ENCODE measurements around the gene ZNF174.

ZNF174 gene

GRCh38 chr16:3400779-3401688 lies at the start of gene ZNF174, which contains the start of gene ZSCAN32:
ZNF174 (plus strand) TSS chr16:3401215; CDS start chr16:3402005, 790 bp downstream.
ZSCAN32 (minus strand) TSS chr16:3401004; CDS start chr16:3397557, 3,447 bp downstream.
- DNase-seq = peak; percentile 91

GRCh38 chr16:3355589-3355988 lies 45.4 kb upstream of the ZNF174 start, which contains the start of gene OR2C1:
OR2C1 (plus strand) TSS chr16:3355889; CDS start chr16:3355941, 52 bp downstream.
- DNase-seq = no peak

- DNase-seq = no peak
Observed at GRCh38 chr16:3356118-3356517, 44.9 kb upstream of the ZNF174 start.

- DNase-seq = no peak
Observed at GRCh38 chr16:3358871-3359270, 42.1 kb upstream of the ZNF174 start.

GRCh38 chr16:3362931-3363330 lies 38.1 kb upstream of the ZNF174 start:
- no peak for DNase-seq

- DNase-seq = no peak
Observed at GRCh38 chr16:3363793-3364192, 37.2 kb upstream of the ZNF174 start.

- no peak for DNase-seq
Observed at GRCh38 chr16:3364774-3365427, 36.1 kb upstream of the ZNF174 start.

GRCh38 chr16:3369073-3369472 lies 31.9 kb upstream of the ZNF174 start:
- DNase-seq = no peak

- DNase-seq = no peak
Observed at GRCh38 chr16:3375680-3376079, 25.3 kb upstream of the ZNF174 start.

- DNase-seq = no peak
Observed at GRCh38 chr16:3377917-3378316, 23.1 kb upstream of the ZNF174 start.

GRCh38 chr16:3383045-3383448 lies 18.0 kb upstream of the ZNF174 start:
- DNase-seq = no peak

GRCh38 chr16:3388325-3388724 lies 12.7 kb upstream of the ZNF174 start:
- DNase-seq = no peak

GRCh38 chr16:3389663-3390338 lies 11.2 kb upstream of the ZNF174 start:
- DNase-seq = no peak

GRCh38 chr16:3400446-3400778 lies 603 bp upstream of the ZNF174 start:
- no peak for DNase-seq

- DNase-seq = no peak
Observed at GRCh38 chr16:3401719-3402397, 843 bp downstream of the ZNF174 start.

GRCh38 chr16:3408561-3409197 lies 7.7 kb downstream of the ZNF174 start:
- no peak for DNase-seq

GRCh38 chr16:3413730-3414379 lies 12.8 kb downstream of the ZNF174 start:
- no peak for DNase-seq

GRCh38 chr16:3431779-3432219 lies 30.8 kb downstream of the ZNF174 start:
- DNase-seq = no peak

- DNase-seq = no peak
Observed at GRCh38 chr16:3434373-3434772, 33.4 kb downstream of the ZNF174 start.

- DNase-seq = no peak
Observed at GRCh38 chr16:3439637-3440036, 38.6 kb downstream of the ZNF174 start.

GRCh38 chr16:3443108-3444031 lies 42.4 kb downstream of the ZNF174 start, which contains the start of the genes NAA60 and ZNF597:
NAA60 (plus strand) TSS chr16:3443680; CDS start chr16:3476228, 32,548 bp downstream.
ZNF597 (minus strand) TSS chr16:3443504; CDS start chr16:3443153, 351 bp downstream.
- DNase-seq = peak; percentile 90
